Astrocyte (in vitro differentiated cells and primary cell): ENCODE data around the gene BORCS5. TPM values are rescaled to one million over a fixed set of nuclear protein-coding genes. Genes with fewer than 3 reads are reported as not detected.

ENCODE experiments used
- DNase-seq: peaks from one replicate; pipeline ENCODE4 v3.0.0-alpha.2; 2010; ENCODE audit warnings: low read depth
- FAIRE-seq: peaks from 2 replicates; lab custom pipeline; 2011; peaks lifted over from hg19 to GRCh38; lab: Jason Lieb, UNC
- H2AFZ ChIP-seq: 2 replicates; pipeline ENCODE4 v1.6.0; 2012; ENCODE audit warnings: low read depth, low read length, inconsistent platforms
- H3K27ac ChIP-seq: 2 replicates; pipeline ENCODE4 v1.5.1; 2011; ENCODE audit warnings: low read depth, low read length, inconsistent platforms
- H3K27me3 ChIP-seq: 2 replicates; pipeline ENCODE4 v1.6.0; 2011; ENCODE audit warnings: low read length, inconsistent platforms; ENCODE audit not compliant: insufficient read depth
- H3K36me3 ChIP-seq: 2 replicates; pipeline ENCODE4 v1.5.1; 2011; ENCODE audit warnings: low read length, inconsistent platforms; ENCODE audit not compliant: insufficient read depth
- H3K4me1 ChIP-seq: 2 replicates; pipeline ENCODE4 v1.5.1; 2011; ENCODE audit warnings: low read length, inconsistent platforms; ENCODE audit not compliant: insufficient read depth
- H3K4me2 ChIP-seq: 2 replicates; pipeline ENCODE4 v1.6.0; 2012; ENCODE audit warnings: low read length, inconsistent platforms
- H3K4me3 ChIP-seq: 2 replicates; pipeline ENCODE4 v1.5.1; 2011; ENCODE audit warnings: low read depth, mild to moderate bottlenecking, low read length, inconsistent platforms; ENCODE audit not compliant: insufficient read depth
- H3K79me2 ChIP-seq: 2 replicates; pipeline ENCODE4 v1.6.0; 2012; ENCODE audit warnings: mild to moderate bottlenecking, low read length, inconsistent platforms; ENCODE audit not compliant: insufficient read depth
- H3K9ac ChIP-seq: 2 replicates; pipeline ENCODE4 v1.6.0; 2012; ENCODE audit warnings: mild to moderate bottlenecking, low read length, inconsistent platforms
- H3K9me3 ChIP-seq: 2 replicates; pipeline ENCODE4 v1.5.1; 2012; ENCODE audit warnings: low read depth, mild to moderate bottlenecking, low read length, inconsistent platforms; ENCODE audit not compliant: insufficient read depth
- H4K20me1 ChIP-seq: 2 replicates; pipeline ENCODE4 v1.6.0; 2012; ENCODE audit warnings: low read length, inconsistent platforms; ENCODE audit not compliant: insufficient read depth
- H3K27ac Mint-ChIP-seq: one replicate; pipeline ENCODE4 v1.8.0; 2021; ENCODE audit warnings: mild to moderate bottlenecking, mixed read lengths; ENCODE audit not compliant: unreplicated experiment
- H3K27me3 Mint-ChIP-seq: one replicate; pipeline ENCODE4 v1.8.0; 2021; ENCODE audit warnings: low read depth, mixed read lengths; ENCODE audit not compliant: unreplicated experiment
- H3K36me3 Mint-ChIP-seq: one replicate; pipeline ENCODE4 v1.8.0; 2021; ENCODE audit warnings: low read depth, mixed read lengths; ENCODE audit not compliant: unreplicated experiment
- H3K4me1 Mint-ChIP-seq: one replicate; pipeline ENCODE4 v1.8.0; 2021; ENCODE audit warnings: low read depth, mixed read lengths; ENCODE audit not compliant: unreplicated experiment
- H3K4me3 Mint-ChIP-seq: one replicate; pipeline ENCODE4 v1.8.0; 2021; ENCODE audit warnings: mild to moderate bottlenecking, moderate library complexity, mixed read lengths; ENCODE audit not compliant: unreplicated experiment
- H3K9me3 Mint-ChIP-seq: one replicate; pipeline ENCODE4 v1.8.0; 2021; ENCODE audit warnings: mild to moderate bottlenecking, mixed read lengths; ENCODE audit not compliant: unreplicated experiment
- EZH2 ChIP-seq: IDR thresholded peaks from 2 replicates; pipeline ENCODE4 v1.6.1; 2012; ENCODE audit warnings: mild to moderate bottlenecking, low read length, inconsistent platforms; ENCODE audit not compliant: insufficient read depth
- total RNA-seq: library from RNA; stranded (reverse); gene quantifications from 2 replicates; pipeline ENCODE4 v1.2.1, GENCODE V29; 2021
- TF ChIP-seq, protein P1 (sequence below): IDR thresholded peaks from 2 replicates; pipeline ENCODE4 v1.5.1; 2011; ENCODE audit warnings: low read depth, mild to moderate bottlenecking, inconsistent platforms, low read length, moderate library complexity; ENCODE audit not compliant: insufficient read depth

BORCS5 gene
- total RNA-seq, 1 donor from 2014 or later: 8.1 TPM

DNA sequence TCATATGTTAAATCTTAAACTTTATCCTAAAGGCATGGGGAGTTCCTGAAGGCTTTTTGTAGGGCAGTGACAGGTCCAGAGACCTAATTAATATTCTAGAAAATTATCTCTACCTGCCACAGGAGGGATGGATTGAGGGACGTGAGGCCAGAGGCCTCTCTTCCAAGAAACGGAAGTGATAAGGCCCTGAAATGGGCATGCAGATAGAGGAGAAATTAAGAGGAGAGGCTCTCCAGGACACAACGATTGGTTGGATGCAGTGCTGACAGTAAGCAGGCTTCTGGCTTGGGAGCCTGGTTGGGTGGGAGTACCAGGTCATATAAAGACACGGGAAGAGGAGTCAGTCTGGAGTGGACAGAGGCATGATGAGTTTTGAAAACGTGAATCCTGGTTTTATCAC is 3.1 kb upstream of the BORCS5 start:
- peaks cover 9% of the 10 kb centered on the region for H3K4me1 ChIP-seq
- TF ChIP-seq EZH2: no peak
- TF ChIP-seq, protein P1, sequence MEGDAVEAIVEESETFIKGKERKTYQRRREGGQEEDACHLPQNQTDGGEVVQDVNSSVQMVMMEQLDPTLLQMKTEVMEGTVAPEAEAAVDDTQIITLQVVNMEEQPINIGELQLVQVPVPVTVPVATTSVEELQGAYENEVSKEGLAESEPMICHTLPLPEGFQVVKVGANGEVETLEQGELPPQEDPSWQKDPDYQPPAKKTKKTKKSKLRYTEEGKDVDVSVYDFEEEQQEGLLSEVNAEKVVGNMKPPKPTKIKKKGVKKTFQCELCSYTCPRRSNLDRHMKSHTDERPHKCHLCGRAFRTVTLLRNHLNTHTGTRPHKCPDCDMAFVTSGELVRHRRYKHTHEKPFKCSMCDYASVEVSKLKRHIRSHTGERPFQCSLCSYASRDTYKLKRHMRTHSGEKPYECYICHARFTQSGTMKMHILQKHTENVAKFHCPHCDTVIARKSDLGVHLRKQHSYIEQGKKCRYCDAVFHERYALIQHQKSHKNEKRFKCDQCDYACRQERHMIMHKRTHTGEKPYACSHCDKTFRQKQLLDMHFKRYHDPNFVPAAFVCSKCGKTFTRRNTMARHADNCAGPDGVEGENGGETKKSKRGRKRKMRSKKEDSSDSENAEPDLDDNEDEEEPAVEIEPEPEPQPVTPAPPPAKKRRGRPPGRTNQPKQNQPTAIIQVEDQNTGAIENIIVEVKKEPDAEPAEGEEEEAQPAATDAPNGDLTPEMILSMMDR: no peak
- H3K79me2 ChIP-seq: peaks cover 18% of the 10 kb centered on the region
- H3K27me3 Mint-ChIP-seq: no peaks in the 10 kb centered on the region
- H3K4me3 ChIP-seq: no peak overlapping the region
- no peaks in the 10 kb centered on the region for H3K36me3 Mint-ChIP-seq
- no peak overlapping the region for H3K27ac ChIP-seq
- H3K27ac Mint-ChIP-seq: no peak overlapping the region
- H3K36me3 ChIP-seq: no peaks in the 10 kb centered on the region
- no peaks in the 10 kb centered on the region for H3K27me3 ChIP-seq
- no peaks in the 10 kb centered on the region for H3K4me1 Mint-ChIP-seq
- DNase-seq (no peak), FAIRE-seq (no peak)
- no peak overlapping the region for H3K4me3 Mint-ChIP-seq
- H3K9me3 ChIP-seq: no peaks in the 10 kb centered on the region
- H3K9ac ChIP-seq: no peak overlapping the region
- H2AFZ ChIP-seq: no peak overlapping the region
- H3K9me3 Mint-ChIP-seq: no peaks in the 10 kb centered on the region
- no peaks in the 10 kb centered on the region for H4K20me1 ChIP-seq
- no peak overlapping the region for H3K4me2 ChIP-seq

DNA sequence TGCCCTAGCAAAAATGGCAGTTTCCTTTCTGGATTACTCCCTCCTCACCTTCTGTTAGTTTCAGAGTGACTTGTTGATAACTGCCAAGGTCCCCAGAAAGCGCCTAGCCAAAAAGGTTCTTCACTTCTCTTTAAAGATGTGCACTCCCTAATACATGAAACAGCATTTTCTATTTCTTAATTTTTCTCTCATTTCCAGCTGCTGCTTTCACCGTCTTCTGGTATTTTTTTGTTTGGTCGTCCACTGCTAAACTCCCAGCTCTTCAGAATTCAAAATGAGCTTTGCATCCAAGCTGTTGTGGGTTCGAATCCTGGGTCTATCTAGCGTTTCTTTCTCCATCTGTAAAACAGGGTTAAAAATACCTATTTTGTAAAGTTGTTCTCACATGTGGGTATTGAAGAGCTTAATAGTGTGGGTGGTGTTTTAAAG is 397 bp upstream of the BORCS5 start:
- no peak for FAIRE-seq

More for the DNA sequence above, 397 bp upstream of the BORCS5 start:
- H3K4me1 ChIP-seq: peaks cover 9% of the 10 kb centered on the region
- no peaks in the 10 kb centered on the region for H3K36me3 Mint-ChIP-seq
- peak overlapping the region; percentile 2 for H3K27ac Mint-ChIP-seq
- H3K4me2 ChIP-seq: peak overlapping the region; percentile 97
- no peaks in the 10 kb centered on the region for H3K27me3 Mint-ChIP-seq
- peak overlapping the region; percentile 79 for H3K4me3 ChIP-seq
- H3K27ac ChIP-seq: no peak overlapping the region
- peak overlapping the region; percentile 91 for H3K9ac ChIP-seq
- H4K20me1 ChIP-seq: no peaks in the 10 kb centered on the region
- H3K79me2 ChIP-seq: peaks cover 25% of the 10 kb centered on the region
- H3K27me3 ChIP-seq: no peaks in the 10 kb centered on the region
- peak overlapping the region; percentile 94 for H3K4me3 Mint-ChIP-seq
- no peaks in the 10 kb centered on the region for H3K9me3 Mint-ChIP-seq
- TF ChIP-seq, protein P1: no peak
- no peak for TF ChIP-seq EZH2
- no peaks in the 10 kb centered on the region for H3K4me1 Mint-ChIP-seq
- H2AFZ ChIP-seq: peak overlapping the region; percentile 91
- no peak for DNase-seq
- H3K36me3 ChIP-seq: no peaks in the 10 kb centered on the region
- H3K9me3 ChIP-seq: no peaks in the 10 kb centered on the region
